Uterus (tissue), 4 donors: ENCODE results near the gene TCEA2. TPM values are rescaled to one million over a fixed set of nuclear protein-coding genes. Genes with fewer than 3 reads are reported as not detected.

ENCODE experiments used
- DNase-seq, 2 donors: peaks; one replicate each; pipeline ENCODE4 v3.0.0-alpha.2; 2019 to 2020
- H3K27ac ChIP-seq, 2 donors: fragments of 200-600 bp; sonication (generic); 1 replicate in 1 of 2; 2 replicates in 1 of 2; pipeline ENCODE4 v1.5.1; 2016 to 2018
- H3K27me3 ChIP-seq, 2 donors: fragments of 200-600 bp; sonication (generic); one replicate each; pipeline ENCODE4 v1.5.1; 2018 to 2019; ENCODE audit warnings: control low read depth in 1 of 2
- H3K36me3 ChIP-seq, 2 donors: fragments of 200-600 bp; sonication (generic); one replicate each; pipeline ENCODE4 v1.5.1; 2019; ENCODE audit warnings: control low read depth in 1 of 2
- H3K4me1 ChIP-seq, 2 donors: fragments of 200-600 bp; sonication (generic); one replicate each; pipeline ENCODE4 v1.5.1; 2018 to 2019; ENCODE audit warnings: control low read depth in 1 of 2
- H3K4me3 ChIP-seq, 2 donors: fragments of 200-600 bp; sonication (generic); 1 replicate in 1 of 2; 2 replicates in 1 of 2; pipeline ENCODE4 v1.5.1; 2018 to 2019; ENCODE audit warnings: mild to moderate bottlenecking in 1 of 2
- H3K9me3 ChIP-seq, 2 donors: fragments of 200-600 bp; sonication (generic); one replicate each; pipeline ENCODE4 v1.5.1; 2019; ENCODE audit warnings: control low read depth in 1 of 2
- CTCF ChIP-seq, 4 experiments: fragments of 200-600 bp in 2 of 4; fragments of 450-650 bp in 2 of 4; sonication (generic) in 2 of 4; IDR thresholded peaks; one replicate each; pipeline ENCODE4 v1.5.1; 2016 to 2019; ENCODE audit warnings: antibody characterized with exemption in 4 of 4, mild to moderate bottlenecking in 2 of 4, moderate library complexity in 1 of 4
- POLR2A ChIP-seq, 2 donors: fragments of 450-650 bp; IDR thresholded peaks; one replicate each; pipeline ENCODE4 v1.6.1; 2016; ENCODE audit warnings: antibody characterized with exemption in 2 of 2, mild to moderate bottlenecking in 1 of 2, moderate library complexity in 1 of 2
- intact Hi-C: fragments of 100-400 bp; cut with DNase I; formaldehyde crosslinking; loops from one replicate; pipeline ENCODE4 v1.15.1; 2023; ENCODE audit warnings: low total_unique reads
- total RNA-seq, 4 donors: library from RNA; depleted of rRNA in 3 of 4; stranded (reverse); fragments of >200 nt in 3 of 4; gene quantifications; one replicate each; pipeline versions ENCODE4 v1.1.0 to v1.2.4, GENCODE V29; 2014 to 2023
- donor health status: DM: yes; HTN: yes; CAD: no.

The TCEA2 gene
- total RNA-seq, 4 donors from 2014 or later: 21.5 to 75.4 (median 27.2) TPM

- Histone ChIP-seq H3K27me3 (peaks cover 0 to 17% of the 10 kb centered on the region in 2 donors), H3K4me1 (peaks cover 5 to 10% of the 10 kb centered on the region in 2 donors), H3K4me3 (no peak overlapping the region), H3K9me3 (no peaks in the 10 kb centered on the region), H3K27ac (no peak overlapping the region), H3K36me3 (no peaks in the 10 kb centered on the region)
- intact Hi-C loops: no loop called here
- no peak for DNase-seq
- TF ChIP-seq POLR2A (IDR thresholded peaks at IDR 0.05): no peak
- no peak for TF ChIP-seq CTCF (IDR thresholded peaks at IDR 0.05)
These were observed 14.5 kb downstream of the TCEA2 start for GRCh38 chr20:64077541-64077875.

DNA sequence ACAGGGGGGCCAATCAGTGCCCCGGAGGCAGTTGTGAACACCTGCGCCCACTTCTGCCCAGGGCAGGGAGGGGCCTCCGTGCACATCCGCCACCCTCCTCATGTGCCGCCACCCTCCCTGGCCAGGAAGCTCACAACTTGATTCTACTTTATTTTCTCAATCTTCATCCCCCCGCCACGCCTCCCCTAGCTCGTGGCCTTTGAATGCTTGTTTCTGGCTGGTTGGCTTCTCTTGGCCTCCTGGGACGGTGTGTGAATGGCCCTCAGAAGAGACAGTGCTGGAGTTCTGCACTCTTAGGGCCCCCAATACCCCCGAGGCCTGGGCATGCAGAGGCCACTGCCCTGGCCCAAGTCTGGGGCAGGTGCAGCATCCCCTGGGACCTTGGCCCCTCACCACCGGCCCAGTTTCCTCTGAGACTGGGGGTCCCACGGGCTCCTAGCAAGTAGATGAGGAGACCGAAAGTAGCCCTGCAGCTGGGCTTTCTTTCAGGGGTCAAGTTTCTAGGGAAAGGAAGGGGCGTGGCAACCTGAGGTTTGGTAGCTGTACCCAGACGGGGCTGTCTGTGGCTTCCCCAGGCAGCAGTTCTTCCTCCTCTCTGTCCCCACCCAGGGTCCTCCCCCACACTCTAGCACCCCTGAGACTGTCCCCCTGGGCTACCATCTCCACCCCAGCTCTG is 15.0 kb downstream of the TCEA2 start:
- intact Hi-C loops: no loop called here
- Histone ChIP-seq H3K4me1 (peaks cover 5 to 10% of the 10 kb centered on the region in 2 donors), H3K36me3 (no peaks in the 10 kb centered on the region), H3K4me3 (no peak overlapping the region), H3K27ac (no peak overlapping the region), H3K9me3 (no peaks in the 10 kb centered on the region), H3K27me3 (peaks cover 0 to 17% of the 10 kb centered on the region in 2 donors)
- no peak for DNase-seq
- TF ChIP-seq POLR2A (IDR thresholded peaks at IDR 0.05): no peak
- TF ChIP-seq CTCF (IDR thresholded peaks at IDR 0.05): no peak

- DNase-seq: no peak
- intact Hi-C loops: no loop called here
- Histone ChIP-seq H3K4me1 (peaks cover 5 to 12% of the 10 kb centered on the region in 2 donors), H3K4me3 (peak overlapping the region; percentile 45 to 50), H3K27me3 (peaks cover 0 to 21% of the 10 kb centered on the region in 2 donors), H3K9me3 (no peaks in the 10 kb centered on the region), H3K36me3 (no peaks in the 10 kb centered on the region), H3K27ac (peak overlapping the region in 1 of 2 donors; percentile 70)
- no peak for TF ChIP-seq POLR2A (IDR thresholded peaks at IDR 0.05)
- TF ChIP-seq CTCF (IDR thresholded peaks at IDR 0.05): no peak
These were observed 15.9 kb downstream of the TCEA2 start for GRCh38 chr20:64078934-64079272.

DNA sequence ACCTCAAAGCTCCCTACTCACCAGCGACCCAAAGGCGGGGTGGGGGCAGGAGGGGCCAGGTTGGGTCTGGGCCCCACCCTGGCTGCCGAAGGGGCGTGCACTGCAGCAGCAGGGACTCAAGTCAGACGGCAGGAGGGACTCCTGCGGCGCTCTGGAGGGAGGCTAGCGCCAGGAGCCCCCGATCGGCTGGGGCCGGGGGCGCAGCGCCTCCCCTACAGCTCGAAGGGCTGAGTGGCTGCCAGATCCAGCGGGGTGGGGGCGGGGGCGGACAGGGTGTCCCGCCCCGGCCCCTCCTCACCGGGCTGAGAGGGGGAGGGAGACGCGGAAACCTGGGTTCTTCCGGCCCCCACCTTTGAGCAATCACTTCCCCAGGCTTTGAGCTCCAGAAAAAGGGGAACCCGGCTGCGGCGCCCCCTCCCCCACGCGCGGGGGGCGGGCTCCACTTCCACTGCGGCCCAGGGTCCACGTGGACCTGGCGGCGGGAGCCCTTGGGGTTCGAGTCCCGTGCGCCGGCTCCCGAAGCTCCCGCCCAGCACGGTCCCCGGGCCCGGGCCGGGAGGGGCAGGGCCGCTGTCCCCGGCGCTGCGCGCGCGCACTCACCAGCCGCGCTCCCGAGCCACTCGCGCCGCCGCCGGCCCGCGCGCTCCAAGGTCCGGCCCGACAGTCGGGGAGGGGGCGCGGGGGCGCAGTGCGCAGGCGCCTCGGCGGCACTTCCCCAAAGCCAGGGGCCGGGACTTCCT is 16.4 kb downstream of the TCEA2 start, which contains the start of gene RGS19:
Gene RGS19, minus strand, starts transcription at position 246 of the 740 bp plus-strand sequence. CDS start 2,632 bp downstream, outside the sequence.
- no peak for TF ChIP-seq POLR2A (IDR thresholded peaks at IDR 0.05)
- TF ChIP-seq CTCF (IDR thresholded peaks at IDR 0.05): no peak
- Histone ChIP-seq H3K27ac (peak within 1 kb of the TSS; percentile 70), H3K9me3 (no peaks in the 10 kb centered on the region), H3K27me3 (peaks cover 0 to 24% of the 10 kb centered on the region in 2 donors), H3K36me3 (no peaks in the 10 kb centered on the region), H3K4me1 (peaks cover 5 to 16% of the 10 kb centered on the region in 2 donors), H3K4me3 (peak within 1 kb of the TSS; percentile 45 to 50)
- peak in 1 of 2 donors; percentile 56 for DNase-seq
- intact Hi-C loops: no loop called here
